Measurements from ENCODE around the gene ASIC2. TPM values are rescaled to one million over a fixed set of nuclear protein-coding genes. Genes with fewer than 3 reads are reported as not detected.

ASIC2 gene
- total RNA-seq, 3 donors from 2014 or later: 0.84 to 4.6 (median 0.98) TPM

DNA sequence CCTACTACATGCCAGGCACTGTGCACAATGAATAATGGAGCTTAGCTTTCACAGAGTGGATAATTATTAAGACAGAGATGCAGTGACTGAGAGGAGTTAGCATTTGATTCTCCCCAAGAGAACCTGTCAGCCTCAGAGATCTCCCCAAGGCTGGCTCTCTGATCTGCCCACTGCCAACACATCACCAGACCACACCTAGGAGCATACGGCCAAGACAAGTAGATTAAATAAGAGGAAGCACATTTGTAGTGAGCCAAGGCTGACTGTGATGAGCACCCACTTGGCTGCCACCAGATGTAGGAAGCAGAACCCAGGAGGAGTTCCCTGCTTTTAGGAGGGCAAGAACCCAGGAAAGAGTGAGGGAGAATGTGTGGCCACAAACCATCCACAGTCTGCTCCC is 171.3 kb downstream of the ASIC2 start:
- Histone ChIP-seq H3K4me3 (no peak overlapping the region), H3K4me1 (ENCODE audit: low read depth) (no peaks in the 10 kb centered on the region), H3K9me3 (no peaks in the 10 kb centered on the region), H3K36me3 (ENCODE audit: low read depth) (no peaks in the 10 kb centered on the region)
- intact Hi-C loops (cut with DNase I, micrococcal nuclease): no loop called here
- no peak for ATAC-seq
- TF ChIP-seq, protein P1, sequence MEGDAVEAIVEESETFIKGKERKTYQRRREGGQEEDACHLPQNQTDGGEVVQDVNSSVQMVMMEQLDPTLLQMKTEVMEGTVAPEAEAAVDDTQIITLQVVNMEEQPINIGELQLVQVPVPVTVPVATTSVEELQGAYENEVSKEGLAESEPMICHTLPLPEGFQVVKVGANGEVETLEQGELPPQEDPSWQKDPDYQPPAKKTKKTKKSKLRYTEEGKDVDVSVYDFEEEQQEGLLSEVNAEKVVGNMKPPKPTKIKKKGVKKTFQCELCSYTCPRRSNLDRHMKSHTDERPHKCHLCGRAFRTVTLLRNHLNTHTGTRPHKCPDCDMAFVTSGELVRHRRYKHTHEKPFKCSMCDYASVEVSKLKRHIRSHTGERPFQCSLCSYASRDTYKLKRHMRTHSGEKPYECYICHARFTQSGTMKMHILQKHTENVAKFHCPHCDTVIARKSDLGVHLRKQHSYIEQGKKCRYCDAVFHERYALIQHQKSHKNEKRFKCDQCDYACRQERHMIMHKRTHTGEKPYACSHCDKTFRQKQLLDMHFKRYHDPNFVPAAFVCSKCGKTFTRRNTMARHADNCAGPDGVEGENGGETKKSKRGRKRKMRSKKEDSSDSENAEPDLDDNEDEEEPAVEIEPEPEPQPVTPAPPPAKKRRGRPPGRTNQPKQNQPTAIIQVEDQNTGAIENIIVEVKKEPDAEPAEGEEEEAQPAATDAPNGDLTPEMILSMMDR (IDR thresholded peaks at IDR 0.05): no peak
- DNase-seq: no peak

DNA sequence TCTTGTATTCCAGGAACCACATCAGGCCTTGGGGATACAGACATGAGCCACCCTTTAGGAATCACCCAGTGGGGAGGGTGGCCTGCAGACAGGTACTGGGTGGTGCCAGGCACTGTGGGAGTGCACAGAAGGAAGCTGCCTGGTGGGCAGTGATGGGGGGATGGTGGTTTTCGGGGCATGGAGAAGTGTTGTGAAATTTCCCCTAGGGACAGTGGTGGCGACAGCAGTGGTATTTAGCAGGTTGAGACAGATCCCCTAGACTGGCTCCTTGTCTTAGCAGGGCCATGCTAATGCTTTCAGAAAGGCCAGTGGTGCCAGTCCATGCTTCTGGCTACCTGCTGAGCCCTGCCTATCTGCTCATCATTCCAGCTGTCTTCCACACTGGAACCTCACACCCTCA is 171.8 kb downstream of the ASIC2 start:
- Histone ChIP-seq H3K9me3 (no peaks in the 10 kb centered on the region), H3K4me3 (no peak overlapping the region), H3K36me3 (ENCODE audit: low read depth) (no peaks in the 10 kb centered on the region), H3K4me1 (ENCODE audit: low read depth) (no peaks in the 10 kb centered on the region)
- intact Hi-C loops (cut with DNase I, micrococcal nuclease): no loop called here
- DNase-seq (no peak), ATAC-seq (no peak)
- TF ChIP-seq, protein P1 (IDR thresholded peaks at IDR 0.05): no peak

DNA sequence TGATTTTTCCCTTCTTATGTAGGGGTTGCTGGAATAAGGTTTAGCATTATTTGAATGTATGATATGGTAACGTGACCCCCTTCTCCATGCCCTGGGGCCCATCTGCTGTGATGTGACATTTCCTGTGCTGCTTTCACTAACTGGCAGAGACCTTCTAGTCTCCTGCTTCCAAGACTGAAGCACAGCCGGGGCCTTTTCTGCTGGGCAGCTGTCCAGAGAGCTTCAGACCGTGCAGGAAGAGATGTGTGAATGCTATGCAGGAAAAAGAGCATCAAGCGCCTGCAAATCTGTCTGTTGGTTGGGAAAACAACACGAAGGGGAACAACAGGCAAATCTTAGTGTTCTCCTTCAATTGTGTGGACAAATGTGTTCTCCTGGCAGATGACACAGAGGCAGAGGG is 173.0 kb downstream of the ASIC2 start:
- intact Hi-C loops (cut with DNase I, micrococcal nuclease): no loop called here

DNA sequence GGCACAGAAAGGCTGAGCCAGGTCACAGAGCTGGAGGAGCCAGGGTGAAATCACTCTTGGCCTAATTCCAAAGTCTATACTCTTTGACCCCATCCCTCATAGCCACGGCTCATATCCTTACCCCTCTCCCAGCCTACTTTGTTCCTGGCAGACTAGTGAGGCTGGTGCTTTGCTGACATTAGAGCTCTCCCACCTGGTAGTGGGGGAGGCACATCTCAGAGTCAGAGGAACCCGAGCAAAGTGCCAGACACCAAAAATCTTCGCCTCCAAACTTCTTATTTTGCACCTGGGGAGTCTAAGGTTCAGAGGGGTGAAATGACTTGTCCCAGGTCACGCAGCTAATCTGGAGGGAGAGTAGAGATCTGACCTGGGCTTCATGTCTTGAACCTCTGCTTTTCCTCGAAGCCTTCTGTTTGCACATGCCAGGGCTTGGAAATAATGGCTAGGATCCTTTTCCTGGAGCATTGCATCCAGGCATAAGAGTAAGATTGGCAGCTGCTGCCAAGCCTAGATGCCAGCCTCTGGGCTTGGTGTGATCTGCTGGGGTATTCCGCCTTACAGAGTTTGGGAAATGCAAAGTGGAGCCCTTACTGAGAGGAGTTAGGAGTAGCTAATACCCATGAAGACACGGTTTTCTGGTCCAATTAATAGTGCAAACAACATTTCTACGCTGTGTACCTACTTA is 174.6 kb downstream of the ASIC2 start:
- ATAC-seq (no peak), DNase-seq (no peak)
- TF ChIP-seq, protein P1 (IDR thresholded peaks at IDR 0.05): no peak
- Histone ChIP-seq H3K36me3 (ENCODE audit: low read depth) (no peaks in the 10 kb centered on the region), H3K4me1 (ENCODE audit: low read depth) (no peaks in the 10 kb centered on the region), H3K4me3 (no peak overlapping the region), H3K9me3 (no peaks in the 10 kb centered on the region)
- intact Hi-C loops (cut with DNase I, micrococcal nuclease): no loop called here

More for the DNA sequence above, 173.0 kb downstream of the ASIC2 start:
- TF ChIP-seq, protein P1 (IDR thresholded peaks at IDR 0.05): no peak
- Histone ChIP-seq H3K9me3 (no peaks in the 10 kb centered on the region), H3K36me3 (ENCODE audit: low read depth) (no peaks in the 10 kb centered on the region), H3K4me3 (no peak overlapping the region), H3K4me1 (ENCODE audit: low read depth) (no peaks in the 10 kb centered on the region)
- no peak for DNase-seq
- ATAC-seq: no peak

DNA sequence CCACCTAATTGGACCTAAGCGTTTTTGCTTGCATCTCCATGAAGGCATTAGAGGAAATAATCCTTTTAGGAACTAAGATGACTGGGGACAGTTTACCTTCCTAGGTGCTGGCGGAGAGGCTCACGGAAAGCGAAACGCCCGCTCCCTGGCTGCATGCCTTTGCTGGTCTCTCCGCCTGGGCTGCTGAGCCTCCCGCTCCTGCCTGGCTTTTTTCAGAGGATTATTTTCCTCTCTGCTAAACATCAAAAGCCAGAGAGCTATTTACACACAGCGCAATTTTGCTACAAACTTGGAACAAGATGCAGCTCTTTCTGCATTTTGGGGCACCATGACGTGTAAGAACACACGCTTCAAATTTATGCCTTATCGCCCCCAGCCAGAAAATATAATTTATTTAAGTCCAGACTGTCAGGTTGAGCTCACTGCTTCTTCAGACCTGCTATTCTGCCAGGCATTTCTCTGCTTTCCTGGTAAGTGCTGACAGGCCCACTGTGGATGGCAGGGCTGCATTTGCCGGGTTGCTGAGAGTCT is 177.0 kb downstream of the ASIC2 start:
- Histone ChIP-seq H3K4me3 (no peak overlapping the region), H3K4me1 (ENCODE audit: low read depth) (no peaks in the 10 kb centered on the region), H3K9me3 (no peaks in the 10 kb centered on the region), H3K36me3 (ENCODE audit: low read depth) (no peaks in the 10 kb centered on the region)
- intact Hi-C loops (cut with DNase I, micrococcal nuclease): no loop called here
- DNase-seq: no peak
- TF ChIP-seq, protein P1 (IDR thresholded peaks at IDR 0.05): no peak
- ATAC-seq: no peak

Data from mucosa of descending colon (tissue), 3 donors.